Muscle layer of duodenum (tissue), 2 donors: Measurements from ENCODE around the gene CXCL1.
"Not testable (repeated sequence)": the region's sequence is repeated elsewhere in the genome, so short reads cannot be mapped to it uniquely, and the experiment has no call there.

Experiments
- H3K27ac ChIP-seq: one replicate; pipeline ENCODE4 v1.7.0; 2013; ENCODE audit warnings: mild to moderate bottlenecking, low read length
- H3K27me3 ChIP-seq: one replicate; pipeline ENCODE4 v1.7.0; 2013; ENCODE audit warnings: low read depth, mild to moderate bottlenecking, control low read depth, low read length
- H3K36me3 ChIP-seq, 2 donors: one replicate each; pipeline ENCODE4 v1.7.0; 2013; ENCODE audit warnings: low read length in 2 of 2, control low read depth in 1 of 2, mild to moderate bottlenecking in 1 of 2; ENCODE audit not compliant: insufficient read depth in 2 of 2, control insufficient read depth in 1 of 2
- H3K4me1 ChIP-seq, 2 donors: one replicate each; pipeline ENCODE4 v1.7.0; 2013; ENCODE audit warnings: low read length in 2 of 2, mild to moderate bottlenecking in 2 of 2, control low read depth in 1 of 2, moderate library complexity in 1 of 2; ENCODE audit not compliant: insufficient read depth in 2 of 2, control insufficient read depth in 1 of 2
- H3K4me3 ChIP-seq, 2 donors: one replicate each; pipeline ENCODE4 v1.7.0; 2013; ENCODE audit warnings: low read length in 2 of 2, low read depth in 1 of 2, mild to moderate bottlenecking in 1 of 2
- H3K9me3 ChIP-seq, 2 donors: one replicate each; pipeline ENCODE4 v1.7.0; 2013; ENCODE audit warnings: low read length in 2 of 2, control low read depth in 1 of 2, mild to moderate bottlenecking in 1 of 2; ENCODE audit not compliant: control insufficient read depth in 1 of 2
- donor health status: healthy.

The CXCL1 gene

GRCh38 chr4:73885574-73886267 lies 16.5 kb downstream of the CXCL1 start:
- no peaks in the 10 kb centered on the region for H3K4me1 ChIP-seq
- no peaks in the 10 kb centered on the region for H3K9me3 ChIP-seq
- H3K36me3 ChIP-seq: no peaks in the 10 kb centered on the region
- no peaks in the 10 kb centered on the region for H3K27me3 ChIP-seq
- H3K27ac ChIP-seq: no peak overlapping the region
- no peak overlapping the region for H3K4me3 ChIP-seq

DNA sequence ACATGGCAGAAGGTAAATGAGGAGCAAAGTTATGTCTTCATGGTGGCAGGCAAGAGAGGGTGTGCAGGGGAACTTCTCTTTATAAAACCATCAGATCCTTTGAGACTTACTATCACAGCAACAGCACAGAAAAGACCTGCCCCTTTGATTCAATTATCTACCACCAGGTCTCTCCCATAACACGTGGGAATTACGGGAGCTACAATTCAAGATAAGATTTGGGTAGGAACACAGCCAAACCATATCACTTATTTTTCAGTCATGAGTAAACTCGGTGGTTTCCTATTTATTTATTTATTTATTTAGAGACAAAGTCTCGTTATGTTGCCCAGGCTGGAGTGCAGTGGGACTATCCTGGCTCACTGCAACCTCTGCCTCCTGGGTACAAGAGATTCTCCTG lies 22.1 kb downstream of the CXCL1 start:
- H3K27ac ChIP-seq: no peak overlapping the region
- no peaks in the 10 kb centered on the region for H3K36me3 ChIP-seq
- H3K9me3 ChIP-seq: no peaks in the 10 kb centered on the region
- no peak overlapping the region for H3K4me3 ChIP-seq
- H3K27me3 ChIP-seq: no peaks in the 10 kb centered on the region
- no peaks in the 10 kb centered on the region for H3K4me1 ChIP-seq

- no peaks in the 10 kb centered on the region for H3K27me3 ChIP-seq
- no peaks in the 10 kb centered on the region for H3K9me3 ChIP-seq
- no peaks in the 10 kb centered on the region for H3K4me1 ChIP-seq
- H3K27ac ChIP-seq: no peak overlapping the region
- no peaks in the 10 kb centered on the region for H3K36me3 ChIP-seq
- no peak overlapping the region for H3K4me3 ChIP-seq
Observed at GRCh38 chr4:73891739-73892405, 22.7 kb downstream of the CXCL1 start.

GRCh38 chr4:73892966-73893365 lies 23.8 kb downstream of the CXCL1 start:
- Histone ChIP-seq H3K27ac (no peak overlapping the region), H3K36me3 (no peaks in the 10 kb centered on the region), H3K4me1 (no peaks in the 10 kb centered on the region), H3K27me3 (no peaks in the 10 kb centered on the region), H3K9me3 (no peaks in the 10 kb centered on the region), H3K4me3 (no peak overlapping the region)

GRCh38 chr4:73894001-73894400 lies 24.8 kb downstream of the CXCL1 start:
- no peaks in the 10 kb centered on the region for H3K27me3 ChIP-seq
- H3K4me3 ChIP-seq: no peak overlapping the region
- no peak overlapping the region for H3K27ac ChIP-seq
- H3K36me3 ChIP-seq: no peaks in the 10 kb centered on the region
- H3K4me1 ChIP-seq: no peaks in the 10 kb centered on the region
- H3K9me3 ChIP-seq: no peaks in the 10 kb centered on the region

DNA sequence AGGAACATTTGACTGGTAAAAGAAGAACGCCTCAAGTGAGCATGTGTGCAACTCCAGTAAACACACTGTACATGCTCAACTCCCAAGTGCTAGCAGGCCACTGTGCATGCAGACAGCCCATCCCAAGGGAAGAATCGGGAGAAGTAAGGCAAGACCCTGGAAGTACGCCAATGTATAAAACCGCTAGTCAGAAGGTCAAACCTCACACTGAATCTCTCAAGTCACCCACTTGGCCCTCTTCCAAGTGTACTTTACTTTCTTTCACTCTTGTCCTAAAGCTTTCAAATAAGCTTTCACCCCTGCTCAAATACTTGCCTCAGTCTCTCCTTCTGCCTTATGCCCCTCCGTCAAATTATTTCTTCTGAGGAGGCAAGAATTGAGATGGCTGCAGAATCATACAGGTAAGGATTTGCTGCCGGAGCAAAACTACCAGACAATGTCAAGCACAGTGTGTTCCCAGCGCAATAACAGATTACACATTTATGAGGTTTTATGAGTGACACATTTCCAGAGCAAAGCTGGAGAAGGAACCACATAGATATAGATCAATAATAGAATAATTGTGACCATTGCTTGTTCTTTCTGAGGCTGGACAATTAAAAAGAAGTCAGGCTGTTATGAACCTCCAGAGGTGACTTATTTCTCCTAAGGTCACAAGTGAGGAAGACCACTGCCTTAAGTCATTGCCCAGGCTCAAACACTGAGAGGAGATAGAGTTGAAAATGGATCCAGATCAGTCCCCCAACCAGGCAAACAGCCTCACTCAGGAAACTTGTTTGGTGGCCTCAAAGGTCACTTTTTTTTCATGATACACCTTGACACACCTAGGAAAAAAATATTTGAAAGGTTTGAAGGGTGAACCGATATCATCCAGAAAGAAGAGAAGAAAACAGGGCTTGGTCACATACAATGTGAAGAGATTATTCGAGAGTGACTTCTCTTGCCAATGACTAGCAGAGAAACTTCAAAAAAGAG lies 26.3 kb downstream of the CXCL1 start:
- Histone ChIP-seq H3K4me3 (no peak overlapping the region), H3K27me3 (no peaks in the 10 kb centered on the region), H3K4me1 (no peaks in the 10 kb centered on the region), H3K9me3 (no peaks in the 10 kb centered on the region), H3K36me3 (no peaks in the 10 kb centered on the region), H3K27ac (no peak overlapping the region)

DNA sequence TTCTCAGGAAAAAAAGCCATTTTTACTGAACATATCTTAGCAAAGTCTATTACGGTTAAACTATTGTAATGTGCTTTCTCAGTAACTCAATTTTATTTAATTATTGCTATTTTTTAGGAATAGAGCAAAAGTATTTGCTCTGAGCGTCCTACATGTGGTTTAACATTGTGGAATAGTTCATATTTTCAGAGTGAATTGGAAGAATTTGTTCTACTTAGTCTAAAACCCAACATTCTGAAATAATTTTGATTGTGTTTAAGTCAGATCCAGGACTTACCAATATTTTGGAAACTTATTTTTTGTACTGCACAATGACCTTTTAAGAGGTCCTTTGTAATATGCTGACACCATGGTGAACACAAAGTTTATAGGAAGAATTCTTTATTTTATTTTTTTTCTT lies 27.2 kb downstream of the CXCL1 start:
- Histone ChIP-seq H3K27ac (no peak overlapping the region), H3K9me3 (no peaks in the 10 kb centered on the region), H3K36me3 (no peaks in the 10 kb centered on the region), H3K27me3 (no peaks in the 10 kb centered on the region), H3K4me3 (no peak overlapping the region), H3K4me1 (no peaks in the 10 kb centered on the region)

- Histone ChIP-seq H3K4me1 (no peaks in the 10 kb centered on the region), H3K27ac (no peak overlapping the region), H3K4me3 (no peak overlapping the region), H3K9me3 (no peaks in the 10 kb centered on the region), H3K36me3 (no peaks in the 10 kb centered on the region), H3K27me3 (no peaks in the 10 kb centered on the region)
Observed at GRCh38 chr4:73897380-73898136, 28.4 kb downstream of the CXCL1 start.

DNA sequence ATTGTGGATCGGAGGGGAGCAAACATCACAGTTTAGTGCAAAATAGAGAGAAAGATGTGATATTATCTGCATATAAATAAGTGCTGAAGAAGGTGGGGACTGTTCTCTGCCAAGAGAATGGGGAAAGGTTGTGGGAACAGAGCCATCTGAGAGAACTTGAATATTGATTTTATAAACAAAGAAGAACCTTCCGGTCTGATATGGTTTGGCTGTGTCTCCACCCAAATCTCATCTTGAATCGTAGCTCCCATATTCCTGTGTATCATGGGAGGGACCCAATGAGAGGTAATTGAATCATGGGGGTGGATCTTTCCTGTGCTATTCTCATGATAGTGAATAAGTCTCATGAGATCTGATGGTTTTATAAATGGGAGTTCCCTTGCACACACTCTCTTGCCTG lies 30.1 kb downstream of the CXCL1 start:
- H3K9me3 ChIP-seq, H3K4me1 ChIP-seq, H3K27me3 ChIP-seq, H3K36me3 ChIP-seq, H3K27ac ChIP-seq, H3K4me3 ChIP-seq: not testable (repeated sequence)

- Histone ChIP-seq H3K27me3 (no peaks in the 10 kb centered on the region), H3K27ac (no peak overlapping the region), H3K4me3 (no peak overlapping the region), H3K36me3 (no peaks in the 10 kb centered on the region), H3K4me1 (no peaks in the 10 kb centered on the region), H3K9me3 (no peaks in the 10 kb centered on the region)
Observed at GRCh38 chr4:73901031-73901430, 31.8 kb downstream of the CXCL1 start.
